GM21360 (cell line): ENCODE measurements around the gene ATG10.

Source experiments
- ATAC-seq: cut with Tn5 transposase; IDR thresholded peaks from one replicate; pipeline ENCODE4 v1.9.1; 2021; ENCODE audit warnings: mild to moderate bottlenecking, moderate library complexity; ENCODE audit not compliant: unreplicated experiment

ATG10 gene

DNA sequence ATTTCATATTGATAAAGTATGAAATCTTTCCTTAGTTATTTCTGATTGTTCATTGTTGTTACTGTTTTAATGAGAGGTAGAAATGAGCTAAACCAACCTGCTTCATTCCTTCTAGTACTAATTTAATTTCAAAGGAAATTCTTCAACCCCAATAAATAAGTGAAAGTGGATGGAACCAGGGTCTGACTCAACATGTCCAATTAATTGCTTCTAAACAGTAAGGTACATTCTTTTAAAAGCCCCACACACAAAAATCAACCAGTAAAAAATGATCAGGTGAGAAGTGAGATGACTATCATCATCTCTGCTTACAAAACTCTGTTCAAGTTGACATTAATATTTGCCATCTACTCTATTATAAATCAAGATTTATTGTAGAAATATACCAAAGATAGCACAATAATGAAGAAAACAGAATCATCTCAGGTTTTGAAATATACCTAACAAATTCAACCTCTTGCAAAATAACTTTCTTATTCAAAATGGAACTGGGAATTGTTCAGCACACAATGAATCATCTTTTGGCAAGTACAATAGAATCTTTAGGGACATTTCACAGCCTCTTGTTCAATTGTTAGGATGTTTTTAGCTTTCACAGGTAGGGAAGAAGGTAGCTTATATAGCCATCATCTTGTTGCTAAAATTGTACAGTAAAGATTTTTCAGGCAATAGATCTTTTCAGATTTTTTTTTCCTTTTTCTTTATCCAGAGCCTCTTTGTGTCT is 191.8 kb downstream of the ATG10 start:
- ATAC-seq, result no peak

DNA sequence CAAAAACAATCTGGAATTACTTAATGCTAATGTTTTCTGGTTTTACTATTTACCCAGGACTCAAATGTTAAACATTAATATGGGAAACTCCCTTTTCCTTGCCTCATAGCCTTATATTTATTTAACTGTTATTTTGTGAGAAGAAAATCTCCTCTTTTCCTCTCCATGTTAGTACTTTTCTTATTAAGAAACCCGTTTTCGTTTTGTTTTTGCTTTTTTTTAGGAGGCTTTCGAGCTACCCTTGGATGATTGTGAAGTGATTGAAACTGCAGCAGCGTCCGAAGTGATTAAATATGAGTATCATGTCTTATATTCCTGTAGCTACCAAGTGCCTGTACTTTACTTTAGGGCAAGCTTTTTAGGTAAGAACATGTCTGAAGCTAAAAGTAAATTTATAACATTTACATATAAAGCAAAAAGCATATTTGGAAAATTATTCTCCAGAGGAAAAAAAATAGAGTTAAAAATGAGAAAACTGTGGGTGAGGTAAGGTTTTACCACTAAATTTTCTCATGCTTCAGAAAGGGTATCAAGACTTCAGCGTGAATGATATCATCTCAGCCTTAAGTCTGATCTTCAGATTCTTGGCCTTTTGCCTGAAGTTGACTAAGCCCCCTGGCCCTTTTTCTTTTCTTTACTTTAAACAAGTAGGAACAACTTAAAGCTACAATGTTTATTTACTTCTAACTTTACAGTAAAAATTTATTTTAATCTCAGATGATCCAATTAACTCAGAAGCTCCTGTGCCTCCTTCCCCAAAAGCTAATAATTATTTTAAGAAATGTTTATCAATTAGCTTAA is 192.6 kb downstream of the ATG10 start:
- ATAC-seq, result no peak

DNA sequence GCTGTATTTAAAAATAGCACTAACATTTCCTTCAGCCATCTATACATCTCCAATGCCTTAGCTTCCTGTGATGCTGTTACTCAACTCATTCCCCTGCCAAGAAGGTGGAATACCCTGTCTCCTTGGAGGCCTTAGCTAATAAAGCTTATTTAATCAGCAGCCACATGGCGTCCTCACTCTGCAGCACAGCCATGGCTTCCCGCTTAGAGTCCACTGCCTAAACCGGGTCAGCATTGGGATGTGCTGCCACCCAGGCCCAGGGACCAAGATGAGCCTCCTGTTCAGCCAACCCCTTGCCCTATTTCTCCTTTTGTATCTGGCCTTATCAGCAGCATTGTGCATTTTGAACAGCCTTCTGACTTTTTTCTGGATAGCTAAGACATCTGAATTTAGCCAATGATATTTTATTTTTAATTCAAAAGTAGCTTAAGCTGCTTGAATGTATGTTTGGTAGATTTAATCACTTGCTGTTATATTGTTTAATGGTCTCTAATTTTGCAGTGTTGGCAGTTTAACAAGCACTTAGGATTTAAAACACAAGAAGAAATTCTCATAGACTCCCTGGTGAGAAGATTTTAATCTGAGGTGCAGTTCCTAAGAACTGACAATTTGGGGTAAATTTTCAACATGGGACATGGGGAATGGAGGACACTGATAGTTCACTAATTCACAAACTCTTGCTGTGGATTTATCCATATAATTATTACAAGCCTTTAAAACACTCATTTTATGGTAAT is 193.3 kb downstream of the ATG10 start:
- no peak for ATAC-seq

DNA sequence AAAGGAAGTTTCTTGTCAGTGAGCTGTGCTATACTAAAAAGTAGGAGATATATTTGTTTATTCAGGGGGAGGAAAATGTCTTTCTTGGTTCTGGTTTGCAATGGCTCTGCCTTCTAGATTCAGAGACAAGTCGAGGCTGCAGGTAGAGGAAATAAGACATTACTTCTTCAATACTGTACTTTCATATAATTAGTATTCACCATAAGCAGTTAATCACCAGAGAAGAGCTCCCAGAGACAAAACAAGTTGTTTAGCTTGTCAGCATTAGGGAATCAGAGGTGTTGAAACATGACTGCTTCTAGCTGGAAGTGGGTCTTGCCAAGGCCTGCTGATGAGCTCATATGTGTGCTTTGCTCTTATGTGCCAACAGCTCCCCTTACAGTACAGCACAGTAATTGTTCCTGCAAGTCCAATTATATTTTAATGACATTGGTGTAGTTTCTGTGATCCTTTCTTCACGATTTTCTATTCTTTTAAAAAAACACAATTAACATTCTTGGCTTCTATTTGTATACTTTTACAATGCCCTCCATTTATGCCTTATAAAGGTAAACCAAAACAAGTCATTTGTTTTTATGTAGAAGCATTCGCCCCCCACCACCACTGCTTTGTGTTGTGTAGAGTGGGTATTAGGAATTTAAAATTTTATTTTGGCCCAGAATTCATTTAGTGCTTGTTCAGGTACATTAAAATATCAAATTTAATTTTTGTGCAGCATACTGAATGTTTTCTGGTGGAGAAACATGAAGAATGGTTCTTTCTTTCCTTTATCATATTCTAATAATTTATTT is 194.1 kb downstream of the ATG10 start:
- ATAC-seq, result peak; percentile 82

DNA sequence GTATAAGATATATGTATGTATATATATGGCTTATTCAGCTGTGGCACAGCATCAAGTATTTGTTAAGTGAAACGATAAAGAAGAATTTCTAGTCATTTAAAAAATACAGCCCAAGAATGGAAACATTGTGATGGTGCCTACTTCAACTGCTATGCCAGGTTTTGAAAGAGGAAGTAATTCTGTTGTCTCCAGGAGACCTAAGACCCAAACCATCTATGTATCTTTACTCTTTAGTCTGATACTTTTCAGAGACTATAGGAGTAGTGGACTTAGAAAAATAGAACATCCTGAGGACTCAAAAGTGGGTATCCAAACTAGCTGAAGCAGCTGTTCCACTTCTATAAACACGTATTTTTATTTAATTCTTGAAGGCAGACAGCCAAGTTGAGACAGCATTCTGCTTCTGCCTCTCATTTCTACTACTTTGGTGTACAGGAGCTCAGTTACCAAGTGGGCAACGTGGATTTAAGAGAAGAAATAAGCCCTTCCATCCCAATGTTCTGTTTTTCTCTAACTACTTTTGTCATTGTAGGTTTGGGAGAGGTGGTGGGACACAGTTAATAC is 195.6 kb downstream of the ATG10 start:
- no peak for ATAC-seq

DNA sequence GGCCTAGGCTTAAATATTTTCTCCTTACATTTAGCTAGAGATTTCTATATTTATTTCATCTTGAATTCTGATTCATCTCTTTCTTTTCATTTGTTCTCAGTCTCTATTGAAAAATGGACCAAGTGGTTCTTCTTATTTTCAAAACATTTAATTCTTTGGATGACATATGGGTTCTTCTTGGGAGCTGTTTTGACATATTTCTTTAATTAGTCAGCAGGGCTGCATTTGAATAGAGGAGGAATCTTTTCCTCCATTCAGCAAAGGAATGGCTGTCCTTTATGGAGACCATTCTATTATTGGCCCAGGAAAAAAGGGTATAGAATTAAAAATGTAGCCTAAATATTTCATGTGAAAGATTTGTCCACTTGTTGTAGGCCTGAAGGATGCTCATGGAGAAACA is 196.5 kb downstream of the ATG10 start:
- ATAC-seq, result no peak

DNA sequence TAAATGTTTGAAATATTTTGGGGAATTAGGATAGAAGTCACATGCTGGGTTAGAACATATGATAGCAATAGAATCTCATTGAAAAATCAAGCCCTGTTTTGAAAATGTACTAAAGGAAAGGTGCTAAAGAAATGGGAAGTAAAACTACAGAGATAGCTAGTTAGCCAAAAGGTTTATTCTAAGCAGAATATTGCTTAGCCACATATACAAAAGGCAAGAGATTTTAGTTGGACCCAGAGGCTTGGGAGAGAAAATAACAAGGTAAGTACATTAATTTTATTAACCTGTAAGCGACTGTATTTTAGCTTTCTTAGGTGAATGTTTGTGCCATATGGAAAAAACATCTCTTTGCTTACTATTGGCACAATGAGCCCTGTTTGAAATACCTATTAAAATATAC is 198.1 kb downstream of the ATG10 start:
- ATAC-seq, result no peak

DNA sequence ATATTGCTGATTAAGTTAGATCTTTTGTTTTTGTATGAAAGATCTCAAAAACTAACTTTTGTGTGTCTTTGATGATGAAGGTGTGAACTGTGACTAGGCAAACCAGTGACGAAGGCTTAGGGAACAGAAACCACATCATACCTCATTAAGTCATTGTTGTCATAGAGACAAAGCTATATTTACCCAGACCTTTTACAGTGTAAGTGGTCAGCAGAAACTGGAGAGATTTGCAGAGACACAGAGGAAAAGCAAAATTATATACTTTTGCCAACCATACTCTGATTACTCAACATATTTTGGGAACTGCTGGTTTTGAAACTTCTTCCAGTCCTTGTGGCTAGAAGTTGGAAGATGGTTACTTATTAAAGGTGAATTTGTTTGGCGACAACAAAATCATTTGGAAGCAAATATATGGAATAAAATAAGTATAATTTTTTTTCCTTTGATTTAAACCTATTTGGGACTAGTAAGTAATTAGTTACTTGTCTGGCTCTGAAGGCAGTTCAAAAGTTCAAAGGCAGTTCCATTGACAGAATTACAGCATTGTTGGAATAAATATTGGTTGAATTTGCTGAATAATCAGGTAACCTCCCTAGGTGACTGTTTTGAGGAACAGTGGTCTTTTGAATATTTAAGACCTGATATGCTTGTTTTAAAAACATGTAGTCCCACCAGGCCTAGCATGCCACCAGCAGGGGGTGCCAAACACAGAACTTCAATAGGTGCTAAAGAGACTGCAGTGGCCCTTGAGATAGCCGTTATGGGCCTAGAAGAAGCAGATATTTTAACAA is 202.5 kb downstream of the ATG10 start:
- ATAC-seq, result peak; percentile 99

DNA sequence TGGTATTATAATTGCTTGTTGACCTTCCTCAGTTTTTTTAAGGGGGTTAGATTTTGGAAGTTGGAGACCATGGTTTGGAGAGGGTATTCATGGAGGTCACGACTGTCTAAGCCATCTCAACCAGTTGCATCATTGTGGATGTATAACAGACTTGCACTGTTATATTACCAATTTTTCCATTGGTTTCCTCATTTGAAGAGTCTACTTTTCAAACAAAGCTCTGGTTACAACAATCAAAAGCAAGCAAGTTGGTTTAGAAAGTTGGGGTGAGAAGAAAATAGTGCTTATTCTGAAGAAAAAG is 203.0 kb downstream of the ATG10 start:
- no peak for ATAC-seq

DNA sequence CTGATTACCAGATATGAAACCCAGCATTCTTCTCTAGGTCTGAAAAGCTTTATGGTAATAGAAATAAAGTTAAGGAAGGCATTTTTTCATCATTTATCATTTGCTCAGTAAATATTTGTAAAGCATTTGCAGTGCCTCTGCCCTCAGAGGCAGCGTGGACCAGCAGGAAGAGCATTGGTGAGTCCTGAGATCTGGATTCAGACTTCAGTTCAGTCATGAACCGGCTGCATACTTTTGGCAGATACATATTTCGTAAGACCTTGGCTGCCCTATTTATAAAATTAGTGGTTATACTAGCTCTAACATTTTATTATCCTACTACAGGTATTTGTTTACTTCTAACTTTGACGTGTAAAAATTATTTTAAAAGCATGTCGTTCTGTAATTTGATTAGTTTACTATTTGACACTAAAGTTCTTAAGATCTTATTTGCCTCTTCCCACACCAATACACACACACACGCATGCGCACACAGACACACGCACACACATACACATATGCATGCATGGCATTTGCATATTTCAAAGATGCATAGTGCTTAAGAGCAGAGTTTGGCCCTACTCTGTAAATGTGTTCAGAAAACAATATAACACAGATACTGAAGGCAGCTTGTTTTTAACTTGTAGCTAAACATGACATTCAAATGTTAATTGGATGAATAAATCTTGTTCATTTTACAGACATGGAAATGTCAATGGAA is 204.4 kb downstream of the ATG10 start:
- ATAC-seq, result no peak

DNA sequence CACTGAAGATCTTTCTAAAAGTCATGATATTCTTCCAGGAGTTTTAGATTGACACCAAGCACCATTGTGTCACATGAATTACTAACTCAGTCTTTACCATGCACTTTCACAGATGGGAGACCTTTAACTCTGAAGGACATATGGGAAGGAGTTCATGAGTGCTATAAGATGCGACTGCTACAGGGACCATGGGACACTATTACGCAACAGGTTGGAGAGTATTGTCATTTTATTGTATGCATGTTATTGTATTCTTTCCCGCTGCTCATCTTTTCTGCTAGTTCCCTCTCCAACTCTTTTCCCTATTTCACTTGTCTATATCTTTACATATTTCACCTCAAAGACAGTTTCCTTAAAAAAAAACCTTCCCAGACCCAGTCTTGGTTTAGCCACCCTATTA is 206.6 kb downstream of the ATG10 start:
- no peak for ATAC-seq

DNA sequence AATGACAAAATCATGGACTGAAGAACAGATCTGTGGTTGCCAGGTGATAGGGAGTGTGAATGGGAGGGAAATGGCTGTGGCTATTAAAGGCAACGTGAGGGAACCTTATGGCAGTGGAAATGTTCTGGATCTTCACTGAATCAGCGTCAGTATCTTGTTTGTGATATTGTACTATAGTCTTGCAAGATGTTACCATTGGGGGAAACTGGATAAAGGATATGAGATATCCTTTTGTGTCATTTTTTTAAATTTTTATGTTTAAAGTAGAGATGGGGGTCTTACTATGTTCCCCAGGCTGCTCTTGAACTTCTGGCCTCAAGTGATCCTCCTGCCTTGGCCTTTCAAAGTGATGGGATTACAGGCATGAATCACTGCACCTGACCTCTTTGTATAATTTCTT is 210.8 kb downstream of the ATG10 start:
- ATAC-seq, result no peak

DNA sequence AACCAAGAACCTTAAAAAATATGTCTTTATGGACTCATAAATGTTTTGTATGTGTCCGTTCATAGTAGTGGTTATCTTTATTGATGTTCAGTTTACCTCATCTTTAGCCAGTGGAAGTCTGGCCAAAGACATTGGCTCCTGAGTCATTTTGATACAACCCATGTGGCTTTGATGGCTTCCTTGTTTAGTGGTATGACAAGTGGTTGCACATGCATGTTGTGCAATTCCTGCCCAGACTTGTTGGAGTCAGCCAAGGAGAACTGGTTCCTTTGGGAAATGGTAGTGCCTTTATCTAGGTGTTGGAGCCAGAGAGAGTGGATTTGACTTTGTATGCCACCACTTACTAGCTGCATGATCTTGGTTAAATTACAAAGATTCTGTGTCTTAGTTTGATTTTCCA is 212.0 kb downstream of the ATG10 start:
- ATAC-seq, result no peak

DNA sequence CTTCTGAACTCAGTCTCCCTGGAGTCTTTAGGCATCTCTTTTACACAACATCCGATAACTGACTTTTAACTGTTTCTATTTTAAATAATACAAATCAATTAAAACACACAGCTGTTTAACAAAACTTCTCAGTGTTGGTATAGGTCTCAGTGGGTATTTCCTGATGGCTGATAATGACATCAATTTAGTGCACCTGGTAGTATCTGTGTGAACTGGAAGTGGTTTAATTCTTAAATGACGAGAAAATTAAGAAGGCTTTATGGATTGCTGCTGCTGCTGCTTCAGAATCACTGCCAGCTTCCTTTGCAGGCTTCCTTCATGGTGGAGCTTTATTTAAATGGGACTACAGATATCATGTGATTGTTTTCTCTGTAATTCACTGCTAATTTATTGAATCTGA is 214.0 kb downstream of the ATG10 start:
- no peak for ATAC-seq

DNA sequence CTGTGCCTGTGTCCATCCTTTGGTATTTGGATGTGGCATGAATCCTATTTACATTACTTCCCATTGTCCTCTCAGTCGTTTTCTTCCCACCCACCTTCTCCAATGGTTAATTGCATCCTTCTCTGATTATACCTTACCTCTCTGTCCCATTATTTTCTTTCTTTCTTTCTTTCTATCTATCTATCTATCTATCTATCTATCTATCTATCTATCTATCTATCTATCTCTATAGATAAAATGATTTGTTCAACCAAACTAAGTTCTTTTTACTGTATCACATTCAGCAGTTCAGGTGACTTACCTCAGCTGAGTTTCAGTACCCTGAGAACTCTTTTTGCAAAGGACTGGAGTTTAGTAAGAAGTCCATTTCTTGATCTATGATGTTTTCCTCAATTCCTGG is 225.7 kb downstream of the ATG10 start:
- no peak for ATAC-seq

DNA sequence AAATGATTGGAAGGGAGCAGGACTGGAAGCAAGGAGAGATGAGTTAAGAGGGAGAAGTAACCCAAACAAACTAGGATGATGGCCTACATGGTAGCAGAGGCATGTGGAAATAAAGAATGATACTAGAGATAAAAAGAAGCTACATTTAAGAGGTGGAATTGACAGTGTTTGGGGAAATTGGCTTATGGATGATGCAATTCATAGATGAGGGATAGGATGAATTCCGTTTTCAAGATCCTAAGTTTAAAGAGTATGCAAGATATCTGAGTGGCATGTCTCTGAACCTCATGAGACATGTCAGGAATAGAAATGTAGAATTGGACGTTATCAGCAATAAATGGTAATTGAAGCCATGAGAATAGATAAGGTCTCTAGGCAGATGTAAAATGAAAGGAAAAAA is 232.7 kb downstream of the ATG10 start:
- ATAC-seq, result no peak

DNA sequence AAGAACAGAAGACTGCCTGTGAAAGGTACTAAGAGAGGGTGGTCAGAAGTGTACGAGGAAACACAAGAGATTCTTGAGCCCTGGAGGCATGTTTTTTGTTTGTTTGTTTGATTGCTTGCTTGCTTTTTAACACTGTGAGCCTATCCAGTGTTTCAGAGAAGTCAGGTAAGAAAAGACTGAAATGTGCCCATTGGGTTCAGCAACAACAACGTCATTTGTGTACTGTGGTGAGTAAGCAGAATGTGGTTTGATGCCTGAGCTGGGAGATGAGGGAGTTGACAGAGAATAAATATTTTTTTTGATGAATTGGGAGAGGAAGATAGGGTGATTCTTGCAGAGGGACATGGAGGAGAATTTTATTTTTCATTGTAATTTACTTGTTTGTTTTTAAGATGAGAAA is 233.2 kb downstream of the ATG10 start:
- no peak for ATAC-seq

DNA sequence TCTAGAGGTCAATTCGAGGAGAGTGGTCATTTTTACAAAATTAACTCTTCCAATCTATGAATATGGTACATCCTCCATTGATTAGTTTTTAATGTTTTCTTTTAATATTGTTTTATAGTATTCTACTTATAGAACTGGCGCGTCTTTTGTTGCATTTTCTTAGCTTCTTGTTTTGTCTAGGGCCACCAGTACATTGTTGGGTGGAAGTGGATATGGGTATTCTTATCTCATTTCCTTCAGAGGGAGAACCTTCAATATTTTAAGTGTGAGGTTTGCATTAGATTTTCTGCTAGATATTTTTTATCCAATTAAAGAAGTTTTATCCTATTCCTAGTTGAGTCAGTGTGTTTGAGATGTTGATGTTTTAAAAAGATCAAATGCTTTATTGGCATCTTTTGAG is 236.5 kb downstream of the ATG10 start:
- no peak for ATAC-seq

DNA sequence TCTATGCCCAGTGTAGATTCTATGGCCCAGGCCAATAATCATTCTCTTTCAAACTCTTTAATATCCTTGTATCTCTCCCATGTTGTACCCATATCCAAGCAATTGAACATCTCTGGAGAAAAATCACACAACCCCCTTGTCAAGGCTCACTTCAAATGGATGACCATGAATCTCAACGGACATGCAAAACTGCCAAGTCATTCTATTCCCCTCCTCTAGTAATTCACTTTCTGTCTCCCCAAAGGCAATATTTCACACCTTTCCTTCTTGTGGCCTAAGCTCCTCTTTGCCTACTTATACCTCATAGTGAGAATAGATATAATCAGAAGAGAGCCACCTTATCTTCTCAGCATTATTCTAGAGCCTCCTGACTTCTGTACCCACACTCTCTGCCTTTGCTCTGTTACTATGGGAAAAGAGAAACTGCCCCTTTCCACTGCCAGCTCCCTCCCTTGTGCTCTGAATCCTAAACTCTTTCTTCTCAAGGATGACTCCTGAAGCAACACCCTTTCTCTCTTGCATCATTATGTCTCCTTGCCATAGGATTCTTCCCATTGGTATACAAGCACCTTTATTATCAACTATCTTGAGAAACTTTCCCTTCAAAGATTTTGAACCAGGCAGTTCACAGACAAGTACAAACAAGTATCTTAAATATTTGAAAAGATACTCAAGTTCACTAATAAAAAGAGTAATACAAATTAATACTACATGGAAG is 240.2 kb downstream of the ATG10 start:
- ATAC-seq, result no peak
